GM23338 (cell line): ENCODE data around the gene FAM162A. TPM values are rescaled to one million over a fixed set of nuclear protein-coding genes. Genes with fewer than 3 reads are reported as not detected.

Experiments used
- ATAC-seq: fragments of 200-7000 bp; cut with Tn5 transposase; 3 replicates; pipeline ENCODE4 v1.9.1; 2020
- DNase-seq: peaks from one replicate; pipeline ENCODE4 v3.0.0-alpha.2; 2015; ENCODE audit warnings: low spot score
- H2AFZ ChIP-seq: fragments of 200-600 bp; sonication (generic); 2 replicates; pipeline ENCODE4 v1.8.0; 2016; ENCODE audit warnings: antibody characterized with exemption, mild to moderate bottlenecking, moderate library complexity
- H3F3A ChIP-seq: fragments of 200-600 bp; sonication (generic); replicated peaks from 2 replicates; pipeline ENCODE4 v1.8.0; 2017; ENCODE audit warnings: antibody characterized with exemption, mixed run types, low read depth
- H3K27ac ChIP-seq: fragments of 200-600 bp; sonication (generic); 2 replicates; pipeline ENCODE4 v1.6.1; 2016; ENCODE audit warnings: low read depth
- H3K27me3 ChIP-seq: fragments of 200-600 bp; sonication (generic); 2 replicates; pipeline ENCODE4 v1.8.0; 2016; ENCODE audit warnings: mild to moderate bottlenecking, mixed run types, moderate library complexity; ENCODE audit not compliant: insufficient read depth
- H3K36me3 ChIP-seq: fragments of 200-600 bp; sonication (generic); 2 replicates; pipeline ENCODE4 v1.8.0; 2016; ENCODE audit warnings: mild to moderate bottlenecking; ENCODE audit not compliant: insufficient read depth
- H3K4me1 ChIP-seq: fragments of 200-600 bp; sonication (generic); 2 replicates; pipeline ENCODE4 v1.8.0; 2016; ENCODE audit warnings: mild to moderate bottlenecking, moderate library complexity; ENCODE audit not compliant: insufficient read depth
- H3K4me2 ChIP-seq: fragments of 200-600 bp; sonication (generic); 2 replicates; pipeline ENCODE4 v1.7.1; 2017; ENCODE audit warnings: mixed run types
- H3K4me3 ChIP-seq: fragments of 200-600 bp; sonication (generic); 2 replicates; pipeline ENCODE4 v1.6.1; 2016; ENCODE audit warnings: mixed run types
- H3K79me2 ChIP-seq: fragments of 200-600 bp; sonication (generic); replicated peaks from 2 replicates; pipeline ENCODE4 v1.8.0; 2017; ENCODE audit warnings: mild to moderate bottlenecking; ENCODE audit not compliant: insufficient read depth
- H3K9me2 ChIP-seq: fragments of 200-600 bp; sonication (generic); 2 replicates; pipeline ENCODE4 v1.8.0; 2017; ENCODE audit not compliant: insufficient read depth
- H4K20me1 ChIP-seq: fragments of 200-600 bp; sonication (generic); replicated peaks from 2 replicates; pipeline ENCODE4 v1.8.0; 2017; ENCODE audit warnings: mild to moderate bottlenecking; ENCODE audit not compliant: insufficient read depth
- H3K27ac Mint-ChIP-seq: 2 replicates; pipeline ENCODE4 v1.8.0; 2020; ENCODE audit warnings: inconsistent platforms, mild to moderate bottlenecking, moderate library complexity, mixed read lengths
- H3K27me3 Mint-ChIP-seq: 3 replicates; pipeline ENCODE4 v1.8.0; 2022; ENCODE audit warnings: low read depth, mild to moderate bottlenecking, moderate library complexity, mixed read lengths, inconsistent platforms; ENCODE audit not compliant: insufficient read depth, poor library complexity
- H3K36me3 Mint-ChIP-seq: 3 replicates; pipeline ENCODE4 v1.8.0; 2021; ENCODE audit warnings: low read depth, mild to moderate bottlenecking, inconsistent platforms, moderate library complexity, mixed read lengths
- H3K4me1 Mint-ChIP-seq: 3 replicates; pipeline ENCODE4 v1.8.0; 2020; ENCODE audit warnings: mild to moderate bottlenecking, inconsistent platforms, mixed read lengths
- H3K4me3 Mint-ChIP-seq: 3 replicates; pipeline ENCODE4 v1.8.0; 2021; ENCODE audit warnings: moderate library complexity, mild to moderate bottlenecking, inconsistent platforms, mixed read lengths
- H3K9me3 Mint-ChIP-seq: 3 replicates; pipeline ENCODE4 v1.8.0; 2020; ENCODE audit warnings: moderate library complexity, mild to moderate bottlenecking, inconsistent platforms, mixed read lengths
- CREB1 ChIP-seq: fragments of 250-450 bp; sonication (Bioruptor Pico); IDR thresholded peaks from 2 replicates; pipeline ENCODE4 v1.5.0; 2020; ENCODE audit warnings: low read depth, mild to moderate bottlenecking, moderate library complexity
- EZH2 ChIP-seq: fragments of 200-600 bp; sonication (generic); IDR thresholded peaks from one replicate; pipeline ENCODE4 v1.8.0; 2017; ENCODE audit warnings: antibody characterized with exemption, mild to moderate bottlenecking, low read depth; ENCODE audit not compliant: unreplicated experiment
- EZH2phosphoT487 ChIP-seq: fragments of 200-600 bp; sonication (generic); IDR thresholded peaks from one replicate; pipeline ENCODE4 v1.8.1; 2018; ENCODE audit warnings: antibody characterized with exemption; ENCODE audit not compliant: unreplicated experiment
- JUNB ChIP-seq: IDR thresholded peaks from one replicate; pipeline ENCODE4 v1.6.1; 2016; ENCODE audit warnings: antibody characterized with exemption; ENCODE audit not compliant: unreplicated experiment
- NANOG ChIP-seq: IDR thresholded peaks from 2 replicates; pipeline ENCODE4 v1.6.1; 2016; ENCODE audit warnings: antibody characterized with exemption, borderline replicate concordance
- POLR2AphosphoS5 ChIP-seq: IDR thresholded peaks from 2 replicates; pipeline ENCODE4 v1.6.1; 2016; ENCODE audit warnings: antibody characterized with exemption, low read depth
- STAT1 ChIP-seq: IDR thresholded peaks from one replicate; pipeline ENCODE4 v1.6.1; 2016; ENCODE audit warnings: antibody characterized with exemption; ENCODE audit not compliant: unreplicated experiment
- ZNF114 ChIP-seq: fragments of 250-450 bp; sonication (Bioruptor Pico); IDR thresholded peaks from 2 replicates; pipeline ENCODE4 v1.5.0; 2020; ENCODE audit warnings: mild to moderate bottlenecking, moderate library complexity
- ZNF331 ChIP-seq: fragments of 250-450 bp; sonication (Bioruptor Pico); IDR thresholded peaks from 2 replicates; pipeline ENCODE4 v1.5.0; 2020; ENCODE audit warnings: low read depth, mild to moderate bottlenecking, moderate library complexity
- polyA plus RNA-seq: library from polyadenylated mRNA; unstranded; fragments of >200 nt; fragmentation: Nextera tagmentation; extraction: Ambion mirVana; gene quantifications from 2 replicates; pipeline ENCODE4 v1.2.1, GENCODE V29; 2016
- total RNA-seq: library from RNA; depleted of rRNA; stranded (reverse); fragments of >200 nt; shearing (Covaris generic); gene quantifications from 2 replicates; pipeline ENCODE4 v1.2.3, GENCODE V29; 2014
- TF ChIP-seq, protein P1 (sequence below): IDR thresholded peaks from one replicate; pipeline ENCODE4 v1.6.1; 2018; ENCODE audit warnings: antibody characterized with exemption; ENCODE audit not compliant: unreplicated experiment
- TF ChIP-seq, protein P2 (sequence below): fragments of 250-450 bp; sonication (Bioruptor Pico); IDR thresholded peaks from 2 replicates; pipeline ENCODE4 v1.5.0; 2020; ENCODE audit warnings: mild to moderate bottlenecking, moderate library complexity
- TF ChIP-seq, protein P3 (sequence below): IDR thresholded peaks from 2 replicates; pipeline ENCODE4 v1.6.1; 2016; ENCODE audit warnings: antibody characterized with exemption
- TF ChIP-seq, protein P4 (sequence below), 2 experiments: fragments of 200-600 bp in 1 of 2; sonication (generic) in 1 of 2; conservative IDR thresholded peaks; 2 replicates each; pipeline versions ENCODE4 v1.5.1 to v1.6.1; 2016 to 2017; ENCODE audit warnings: antibody characterized with exemption in 2 of 2, low read depth in 2 of 2, mild to moderate bottlenecking in 2 of 2, moderate library complexity in 1 of 2

Gene FAM162A
- total and polyA plus RNA-seq, 2 experiments from 2014 or later, result 35.9 to 234 TPM

DNA sequence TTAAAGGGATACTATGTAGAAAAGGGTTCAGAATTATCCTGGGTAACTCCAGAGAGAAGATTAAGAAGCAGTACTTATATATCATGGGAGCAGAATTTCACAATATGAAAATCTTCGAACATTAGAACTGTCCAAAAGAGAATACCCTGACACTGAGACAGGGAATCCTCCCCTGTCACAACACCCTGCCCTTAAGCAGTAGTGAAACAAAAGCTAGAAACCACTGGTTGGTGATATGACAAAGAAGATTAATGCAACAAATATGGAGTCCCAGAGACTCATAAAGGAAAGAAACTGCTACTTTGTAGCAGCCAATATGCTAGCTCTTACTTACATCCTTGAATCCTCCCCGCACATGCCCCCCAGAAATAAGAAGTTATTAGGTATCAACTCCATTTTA, 19.5 kb upstream of the FAM162A start:
- Histone ChIP-seq H3F3A (no peaks in the 10 kb centered on the region), H3K27ac (no peak overlapping the region), H3K4me3 (no peak overlapping the region), H3K9me2 (no peaks in the 10 kb centered on the region), H3K79me2 (no peaks in the 10 kb centered on the region), H4K20me1 (peaks cover 4% of the 10 kb centered on the region; the same call in 1 of the 2 replicates), H3K4me1 (peaks cover 3% of the 10 kb centered on the region; the same call in 1 of the 2 replicates), H3K36me3 (peaks cover 13% of the 10 kb centered on the region; the same call in 1 of the 2 replicates), H3K27me3 (no peaks in the 10 kb centered on the region), H2AFZ (no peak overlapping the region), H3K4me2 (no peak overlapping the region)
- H3K36me3 Mint-ChIP-seq, result peaks cover 53% of the 10 kb centered on the region
- TF ChIP-seq STAT1, result no peak
- TF ChIP-seq JUNB, result no peak
- no peak for TF ChIP-seq ZNF114 (CRISPR knock-in tag)
- TF ChIP-seq, protein P1, sequence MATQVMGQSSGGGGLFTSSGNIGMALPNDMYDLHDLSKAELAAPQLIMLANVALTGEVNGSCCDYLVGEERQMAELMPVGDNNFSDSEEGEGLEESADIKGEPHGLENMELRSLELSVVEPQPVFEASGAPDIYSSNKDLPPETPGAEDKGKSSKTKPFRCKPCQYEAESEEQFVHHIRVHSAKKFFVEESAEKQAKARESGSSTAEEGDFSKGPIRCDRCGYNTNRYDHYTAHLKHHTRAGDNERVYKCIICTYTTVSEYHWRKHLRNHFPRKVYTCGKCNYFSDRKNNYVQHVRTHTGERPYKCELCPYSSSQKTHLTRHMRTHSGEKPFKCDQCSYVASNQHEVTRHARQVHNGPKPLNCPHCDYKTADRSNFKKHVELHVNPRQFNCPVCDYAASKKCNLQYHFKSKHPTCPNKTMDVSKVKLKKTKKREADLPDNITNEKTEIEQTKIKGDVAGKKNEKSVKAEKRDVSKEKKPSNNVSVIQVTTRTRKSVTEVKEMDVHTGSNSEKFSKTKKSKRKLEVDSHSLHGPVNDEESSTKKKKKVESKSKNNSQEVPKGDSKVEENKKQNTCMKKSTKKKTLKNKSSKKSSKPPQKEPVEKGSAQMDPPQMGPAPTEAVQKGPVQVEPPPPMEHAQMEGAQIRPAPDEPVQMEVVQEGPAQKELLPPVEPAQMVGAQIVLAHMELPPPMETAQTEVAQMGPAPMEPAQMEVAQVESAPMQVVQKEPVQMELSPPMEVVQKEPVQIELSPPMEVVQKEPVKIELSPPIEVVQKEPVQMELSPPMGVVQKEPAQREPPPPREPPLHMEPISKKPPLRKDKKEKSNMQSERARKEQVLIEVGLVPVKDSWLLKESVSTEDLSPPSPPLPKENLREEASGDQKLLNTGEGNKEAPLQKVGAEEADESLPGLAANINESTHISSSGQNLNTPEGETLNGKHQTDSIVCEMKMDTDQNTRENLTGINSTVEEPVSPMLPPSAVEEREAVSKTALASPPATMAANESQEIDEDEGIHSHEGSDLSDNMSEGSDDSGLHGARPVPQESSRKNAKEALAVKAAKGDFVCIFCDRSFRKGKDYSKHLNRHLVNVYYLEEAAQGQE, result no peak
- no peak for TF ChIP-seq POLR2AphosphoS5
- TF ChIP-seq EZH2phosphoT487, result no peak
- TF ChIP-seq, protein P2, sequence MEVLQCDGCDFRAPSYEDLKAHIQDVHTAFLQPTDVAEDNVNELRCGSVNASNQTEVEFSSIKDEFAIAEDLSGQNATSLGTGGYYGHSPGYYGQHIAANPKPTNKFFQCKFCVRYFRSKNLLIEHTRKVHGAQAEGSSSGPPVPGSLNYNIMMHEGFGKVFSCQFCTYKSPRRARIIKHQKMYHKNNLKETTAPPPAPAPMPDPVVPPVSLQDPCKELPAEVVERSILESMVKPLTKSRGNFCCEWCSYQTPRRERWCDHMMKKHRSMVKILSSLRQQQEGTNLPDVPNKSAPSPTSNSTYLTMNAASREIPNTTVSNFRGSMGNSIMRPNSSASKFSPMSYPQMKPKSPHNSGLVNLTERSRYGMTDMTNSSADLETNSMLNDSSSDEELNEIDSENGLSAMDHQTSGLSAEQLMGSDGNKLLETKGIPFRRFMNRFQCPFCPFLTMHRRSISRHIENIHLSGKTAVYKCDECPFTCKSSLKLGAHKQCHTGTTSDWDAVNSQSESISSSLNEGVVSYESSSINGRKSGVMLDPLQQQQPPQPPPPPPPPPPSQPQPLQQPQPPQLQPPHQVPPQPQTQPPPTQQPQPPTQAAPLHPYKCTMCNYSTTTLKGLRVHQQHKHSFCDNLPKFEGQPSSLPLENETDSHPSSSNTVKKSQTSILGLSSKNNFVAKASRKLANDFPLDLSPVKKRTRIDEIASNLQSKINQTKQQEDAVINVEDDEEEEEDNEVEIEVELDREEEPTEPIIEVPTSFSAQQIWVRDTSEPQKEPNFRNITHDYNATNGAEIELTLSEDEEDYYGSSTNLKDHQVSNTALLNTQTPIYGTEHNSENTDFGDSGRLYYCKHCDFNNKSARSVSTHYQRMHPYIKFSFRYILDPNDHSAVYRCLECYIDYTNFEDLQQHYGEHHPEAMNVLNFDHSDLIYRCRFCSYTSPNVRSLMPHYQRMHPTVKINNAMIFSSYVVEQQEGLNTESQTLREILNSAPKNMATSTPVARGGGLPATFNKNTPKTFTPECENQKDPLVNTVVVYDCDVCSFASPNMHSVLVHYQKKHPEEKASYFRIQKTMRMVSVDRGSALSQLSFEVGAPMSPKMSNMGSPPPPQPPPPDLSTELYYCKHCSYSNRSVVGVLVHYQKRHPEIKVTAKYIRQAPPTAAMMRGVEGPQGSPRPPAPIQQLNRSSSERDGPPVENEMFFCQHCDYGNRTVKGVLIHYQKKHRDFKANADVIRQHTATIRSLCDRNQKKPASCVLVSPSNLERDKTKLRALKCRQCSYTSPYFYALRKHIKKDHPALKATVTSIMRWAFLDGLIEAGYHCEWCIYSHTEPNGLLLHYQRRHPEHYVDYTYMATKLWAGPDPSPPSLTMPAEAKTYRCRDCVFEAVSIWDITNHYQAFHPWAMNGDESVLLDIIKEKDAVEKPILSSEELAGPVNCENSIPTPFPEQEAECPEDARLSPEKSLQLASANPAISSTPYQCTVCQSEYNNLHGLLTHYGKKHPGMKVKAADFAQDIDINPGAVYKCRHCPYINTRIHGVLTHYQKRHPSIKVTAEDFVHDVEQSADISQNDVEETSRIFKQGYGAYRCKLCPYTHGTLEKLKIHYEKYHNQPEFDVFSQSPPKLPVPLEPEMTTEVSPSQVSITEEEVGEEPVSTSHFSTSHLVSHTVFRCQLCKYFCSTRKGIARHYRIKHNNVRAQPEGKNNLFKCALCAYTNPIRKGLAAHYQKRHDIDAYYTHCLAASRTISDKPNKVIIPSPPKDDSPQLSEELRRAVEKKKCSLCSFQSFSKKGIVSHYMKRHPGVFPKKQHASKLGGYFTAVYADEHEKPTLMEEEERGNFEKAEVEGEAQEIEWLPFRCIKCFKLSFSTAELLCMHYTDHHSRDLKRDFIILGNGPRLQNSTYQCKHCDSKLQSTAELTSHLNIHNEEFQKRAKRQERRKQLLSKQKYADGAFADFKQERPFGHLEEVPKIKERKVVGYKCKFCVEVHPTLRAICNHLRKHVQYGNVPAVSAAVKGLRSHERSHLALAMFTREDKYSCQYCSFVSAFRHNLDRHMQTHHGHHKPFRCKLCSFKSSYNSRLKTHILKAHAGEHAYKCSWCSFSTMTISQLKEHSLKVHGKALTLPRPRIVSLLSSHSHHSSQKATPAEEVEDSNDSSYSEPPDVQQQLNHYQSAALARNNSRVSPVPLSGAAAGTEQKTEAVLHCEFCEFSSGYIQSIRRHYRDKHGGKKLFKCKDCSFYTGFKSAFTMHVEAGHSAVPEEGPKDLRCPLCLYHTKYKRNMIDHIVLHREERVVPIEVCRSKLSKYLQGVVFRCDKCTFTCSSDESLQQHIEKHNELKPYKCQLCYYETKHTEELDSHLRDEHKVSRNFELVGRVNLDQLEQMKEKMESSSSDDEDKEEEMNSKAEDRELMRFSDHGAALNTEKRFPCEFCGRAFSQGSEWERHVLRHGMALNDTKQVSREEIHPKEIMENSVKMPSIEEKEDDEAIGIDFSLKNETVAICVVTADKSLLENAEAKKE (CRISPR knock-in tag), result no peak
- TF ChIP-seq EZH2, result no peak
- TF ChIP-seq CREB1, result no peak
- TF ChIP-seq, protein P3, sequence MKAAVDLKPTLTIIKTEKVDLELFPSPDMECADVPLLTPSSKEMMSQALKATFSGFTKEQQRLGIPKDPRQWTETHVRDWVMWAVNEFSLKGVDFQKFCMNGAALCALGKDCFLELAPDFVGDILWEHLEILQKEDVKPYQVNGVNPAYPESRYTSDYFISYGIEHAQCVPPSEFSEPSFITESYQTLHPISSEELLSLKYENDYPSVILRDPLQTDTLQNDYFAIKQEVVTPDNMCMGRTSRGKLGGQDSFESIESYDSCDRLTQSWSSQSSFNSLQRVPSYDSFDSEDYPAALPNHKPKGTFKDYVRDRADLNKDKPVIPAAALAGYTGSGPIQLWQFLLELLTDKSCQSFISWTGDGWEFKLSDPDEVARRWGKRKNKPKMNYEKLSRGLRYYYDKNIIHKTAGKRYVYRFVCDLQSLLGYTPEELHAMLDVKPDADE, result no peak
- TF ChIP-seq ZNF331 (CRISPR knock-in tag), result no peak
- no peak for TF ChIP-seq NANOG
- TF ChIP-seq, protein P4, sequence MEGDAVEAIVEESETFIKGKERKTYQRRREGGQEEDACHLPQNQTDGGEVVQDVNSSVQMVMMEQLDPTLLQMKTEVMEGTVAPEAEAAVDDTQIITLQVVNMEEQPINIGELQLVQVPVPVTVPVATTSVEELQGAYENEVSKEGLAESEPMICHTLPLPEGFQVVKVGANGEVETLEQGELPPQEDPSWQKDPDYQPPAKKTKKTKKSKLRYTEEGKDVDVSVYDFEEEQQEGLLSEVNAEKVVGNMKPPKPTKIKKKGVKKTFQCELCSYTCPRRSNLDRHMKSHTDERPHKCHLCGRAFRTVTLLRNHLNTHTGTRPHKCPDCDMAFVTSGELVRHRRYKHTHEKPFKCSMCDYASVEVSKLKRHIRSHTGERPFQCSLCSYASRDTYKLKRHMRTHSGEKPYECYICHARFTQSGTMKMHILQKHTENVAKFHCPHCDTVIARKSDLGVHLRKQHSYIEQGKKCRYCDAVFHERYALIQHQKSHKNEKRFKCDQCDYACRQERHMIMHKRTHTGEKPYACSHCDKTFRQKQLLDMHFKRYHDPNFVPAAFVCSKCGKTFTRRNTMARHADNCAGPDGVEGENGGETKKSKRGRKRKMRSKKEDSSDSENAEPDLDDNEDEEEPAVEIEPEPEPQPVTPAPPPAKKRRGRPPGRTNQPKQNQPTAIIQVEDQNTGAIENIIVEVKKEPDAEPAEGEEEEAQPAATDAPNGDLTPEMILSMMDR (conservative IDR thresholded peaks at IDR 0.05; ENCODE audit: low read depth in 2 of 2), result no peak
- peaks cover 2% of the 10 kb centered on the region for H3K27me3 Mint-ChIP-seq
- DNase-seq, result no peak
- H3K4me3 Mint-ChIP-seq, result no peak overlapping the region
- peaks cover 4% of the 10 kb centered on the region for H3K4me1 Mint-ChIP-seq
- ATAC-seq, result no peak
- H3K27ac Mint-ChIP-seq, result no peak overlapping the region
- H3K9me3 Mint-ChIP-seq, result no peaks in the 10 kb centered on the region
